GM23338 (cell line): Measurements from ENCODE around the gene GIPC1. TPM values are rescaled to one million over a fixed set of nuclear protein-coding genes. Genes with fewer than 3 reads are reported as not detected.

Experiments used
- ATAC-seq: fragments of 200-7000 bp; cut with Tn5 transposase; 3 replicates; pipeline ENCODE4 v1.9.1; 2020
- DNase-seq: peaks from one replicate; pipeline ENCODE4 v3.0.0-alpha.2; 2015; ENCODE audit warnings: low spot score
- H2AFZ ChIP-seq: fragments of 200-600 bp; sonication (generic); 2 replicates; pipeline ENCODE4 v1.8.0; 2016; ENCODE audit warnings: antibody characterized with exemption, mild to moderate bottlenecking, moderate library complexity
- H3F3A ChIP-seq: fragments of 200-600 bp; sonication (generic); replicated peaks from 2 replicates; pipeline ENCODE4 v1.8.0; 2017; ENCODE audit warnings: antibody characterized with exemption, mixed run types, low read depth
- H3K27ac ChIP-seq: fragments of 200-600 bp; sonication (generic); 2 replicates; pipeline ENCODE4 v1.6.1; 2016; ENCODE audit warnings: low read depth
- H3K27me3 ChIP-seq: fragments of 200-600 bp; sonication (generic); 2 replicates; pipeline ENCODE4 v1.8.0; 2016; ENCODE audit warnings: mild to moderate bottlenecking, mixed run types, moderate library complexity; ENCODE audit not compliant: insufficient read depth
- H3K36me3 ChIP-seq: fragments of 200-600 bp; sonication (generic); 2 replicates; pipeline ENCODE4 v1.8.0; 2016; ENCODE audit warnings: mild to moderate bottlenecking; ENCODE audit not compliant: insufficient read depth
- H3K4me1 ChIP-seq: fragments of 200-600 bp; sonication (generic); 2 replicates; pipeline ENCODE4 v1.8.0; 2016; ENCODE audit warnings: mild to moderate bottlenecking, moderate library complexity; ENCODE audit not compliant: insufficient read depth
- H3K4me2 ChIP-seq: fragments of 200-600 bp; sonication (generic); 2 replicates; pipeline ENCODE4 v1.7.1; 2017; ENCODE audit warnings: mixed run types
- H3K4me3 ChIP-seq: fragments of 200-600 bp; sonication (generic); 2 replicates; pipeline ENCODE4 v1.6.1; 2016; ENCODE audit warnings: mixed run types
- H3K79me2 ChIP-seq: fragments of 200-600 bp; sonication (generic); replicated peaks from 2 replicates; pipeline ENCODE4 v1.8.0; 2017; ENCODE audit warnings: mild to moderate bottlenecking; ENCODE audit not compliant: insufficient read depth
- H3K9me2 ChIP-seq: fragments of 200-600 bp; sonication (generic); 2 replicates; pipeline ENCODE4 v1.8.0; 2017; ENCODE audit not compliant: insufficient read depth
- H4K20me1 ChIP-seq: fragments of 200-600 bp; sonication (generic); replicated peaks from 2 replicates; pipeline ENCODE4 v1.8.0; 2017; ENCODE audit warnings: mild to moderate bottlenecking; ENCODE audit not compliant: insufficient read depth
- H3K27ac Mint-ChIP-seq: 2 replicates; pipeline ENCODE4 v1.8.0; 2020; ENCODE audit warnings: inconsistent platforms, mild to moderate bottlenecking, moderate library complexity, mixed read lengths
- H3K27me3 Mint-ChIP-seq: 3 replicates; pipeline ENCODE4 v1.8.0; 2022; ENCODE audit warnings: low read depth, mild to moderate bottlenecking, moderate library complexity, mixed read lengths, inconsistent platforms; ENCODE audit not compliant: insufficient read depth, poor library complexity
- H3K36me3 Mint-ChIP-seq: 3 replicates; pipeline ENCODE4 v1.8.0; 2021; ENCODE audit warnings: low read depth, mild to moderate bottlenecking, inconsistent platforms, moderate library complexity, mixed read lengths
- H3K4me1 Mint-ChIP-seq: 3 replicates; pipeline ENCODE4 v1.8.0; 2020; ENCODE audit warnings: mild to moderate bottlenecking, inconsistent platforms, mixed read lengths
- H3K4me3 Mint-ChIP-seq: 3 replicates; pipeline ENCODE4 v1.8.0; 2021; ENCODE audit warnings: moderate library complexity, mild to moderate bottlenecking, inconsistent platforms, mixed read lengths
- H3K9me3 Mint-ChIP-seq: 3 replicates; pipeline ENCODE4 v1.8.0; 2020; ENCODE audit warnings: moderate library complexity, mild to moderate bottlenecking, inconsistent platforms, mixed read lengths
- CREB1 ChIP-seq: fragments of 250-450 bp; sonication (Bioruptor Pico); IDR thresholded peaks from 2 replicates; pipeline ENCODE4 v1.5.0; 2020; ENCODE audit warnings: low read depth, mild to moderate bottlenecking, moderate library complexity
- CTCF ChIP-seq, 2 experiments: fragments of 200-600 bp in 1 of 2; sonication (generic) in 1 of 2; conservative IDR thresholded peaks; 2 replicates each; pipeline versions ENCODE4 v1.5.1 to v1.6.1; 2016 to 2017; ENCODE audit warnings: antibody characterized with exemption in 2 of 2, low read depth in 2 of 2, mild to moderate bottlenecking in 2 of 2, moderate library complexity in 1 of 2
- EZH2 ChIP-seq: fragments of 200-600 bp; sonication (generic); IDR thresholded peaks from one replicate; pipeline ENCODE4 v1.8.0; 2017; ENCODE audit warnings: antibody characterized with exemption, mild to moderate bottlenecking, low read depth; ENCODE audit not compliant: unreplicated experiment
- EZH2phosphoT487 ChIP-seq: fragments of 200-600 bp; sonication (generic); IDR thresholded peaks from one replicate; pipeline ENCODE4 v1.8.1; 2018; ENCODE audit warnings: antibody characterized with exemption; ENCODE audit not compliant: unreplicated experiment
- JUNB ChIP-seq: IDR thresholded peaks from one replicate; pipeline ENCODE4 v1.6.1; 2016; ENCODE audit warnings: antibody characterized with exemption; ENCODE audit not compliant: unreplicated experiment
- NANOG ChIP-seq: IDR thresholded peaks from 2 replicates; pipeline ENCODE4 v1.6.1; 2016; ENCODE audit warnings: antibody characterized with exemption, borderline replicate concordance
- POLR2AphosphoS5 ChIP-seq: IDR thresholded peaks from 2 replicates; pipeline ENCODE4 v1.6.1; 2016; ENCODE audit warnings: antibody characterized with exemption, low read depth
- STAT1 ChIP-seq: IDR thresholded peaks from one replicate; pipeline ENCODE4 v1.6.1; 2016; ENCODE audit warnings: antibody characterized with exemption; ENCODE audit not compliant: unreplicated experiment
- ZNF114 ChIP-seq: fragments of 250-450 bp; sonication (Bioruptor Pico); IDR thresholded peaks from 2 replicates; pipeline ENCODE4 v1.5.0; 2020; ENCODE audit warnings: mild to moderate bottlenecking, moderate library complexity
- ZNF331 ChIP-seq: fragments of 250-450 bp; sonication (Bioruptor Pico); IDR thresholded peaks from 2 replicates; pipeline ENCODE4 v1.5.0; 2020; ENCODE audit warnings: low read depth, mild to moderate bottlenecking, moderate library complexity
- polyA plus RNA-seq: library from polyadenylated mRNA; unstranded; fragments of >200 nt; fragmentation: Nextera tagmentation; extraction: Ambion mirVana; gene quantifications from 2 replicates; pipeline ENCODE4 v1.2.1, GENCODE V29; 2016
- total RNA-seq: library from RNA; depleted of rRNA; stranded (reverse); fragments of >200 nt; shearing (Covaris generic); gene quantifications from 2 replicates; pipeline ENCODE4 v1.2.3, GENCODE V29; 2014
- TF ChIP-seq, protein P1 (sequence below): fragments of 250-450 bp; sonication (Bioruptor Pico); IDR thresholded peaks from 2 replicates; pipeline ENCODE4 v1.5.0; 2020; ENCODE audit warnings: mild to moderate bottlenecking, moderate library complexity
- TF ChIP-seq, protein P2 (sequence below): IDR thresholded peaks from 2 replicates; pipeline ENCODE4 v1.6.1; 2016; ENCODE audit warnings: antibody characterized with exemption
- TF ChIP-seq, protein P3 (sequence below): IDR thresholded peaks from one replicate; pipeline ENCODE4 v1.6.1; 2018; ENCODE audit warnings: antibody characterized with exemption; ENCODE audit not compliant: unreplicated experiment

Gene GIPC1
- total and polyA plus RNA-seq, 2 experiments from 2014 or later, result 51.6 to 106 TPM

- H3K4me1 Mint-ChIP-seq, result no peaks in the 10 kb centered on the region
- Histone ChIP-seq H2AFZ (no peak overlapping the region), H3K79me2 (no peaks in the 10 kb centered on the region), H3K4me1 (no peaks in the 10 kb centered on the region), H3K9me2 (no peaks in the 10 kb centered on the region), H3K36me3 (peaks cover 6% of the 10 kb centered on the region; the same call in 1 of the 2 replicates), H4K20me1 (peaks cover 3% of the 10 kb centered on the region; the same call in 1 of the 2 replicates), H3K4me2 (no peak overlapping the region), H3K27ac (no peak overlapping the region), H3F3A (no peaks in the 10 kb centered on the region), H3K4me3 (no peak overlapping the region), H3K27me3 (no peaks in the 10 kb centered on the region)
- H3K36me3 Mint-ChIP-seq, result peaks cover 30% of the 10 kb centered on the region
- DNase-seq, result no peak
- peaks cover 3% of the 10 kb centered on the region for H3K27me3 Mint-ChIP-seq
- no peaks in the 10 kb centered on the region for H3K9me3 Mint-ChIP-seq
- H3K27ac Mint-ChIP-seq, result no peak overlapping the region
- ATAC-seq, result no peak
- TF ChIP-seq CREB1 (CRISPR knock-in tag) (no peak), ZNF331 (CRISPR knock-in tag) (no peak), POLR2AphosphoS5 (no peak), STAT1 (no peak), EZH2 (no peak), ZNF114 (no peak), NANOG (no peak), JUNB (no peak), EZH2phosphoT487 (no peak), CTCF (conservative IDR thresholded peaks at IDR 0.05; ENCODE audit: low read depth in 2 of 2) (no peak)
- TF ChIP-seq, protein P1, sequence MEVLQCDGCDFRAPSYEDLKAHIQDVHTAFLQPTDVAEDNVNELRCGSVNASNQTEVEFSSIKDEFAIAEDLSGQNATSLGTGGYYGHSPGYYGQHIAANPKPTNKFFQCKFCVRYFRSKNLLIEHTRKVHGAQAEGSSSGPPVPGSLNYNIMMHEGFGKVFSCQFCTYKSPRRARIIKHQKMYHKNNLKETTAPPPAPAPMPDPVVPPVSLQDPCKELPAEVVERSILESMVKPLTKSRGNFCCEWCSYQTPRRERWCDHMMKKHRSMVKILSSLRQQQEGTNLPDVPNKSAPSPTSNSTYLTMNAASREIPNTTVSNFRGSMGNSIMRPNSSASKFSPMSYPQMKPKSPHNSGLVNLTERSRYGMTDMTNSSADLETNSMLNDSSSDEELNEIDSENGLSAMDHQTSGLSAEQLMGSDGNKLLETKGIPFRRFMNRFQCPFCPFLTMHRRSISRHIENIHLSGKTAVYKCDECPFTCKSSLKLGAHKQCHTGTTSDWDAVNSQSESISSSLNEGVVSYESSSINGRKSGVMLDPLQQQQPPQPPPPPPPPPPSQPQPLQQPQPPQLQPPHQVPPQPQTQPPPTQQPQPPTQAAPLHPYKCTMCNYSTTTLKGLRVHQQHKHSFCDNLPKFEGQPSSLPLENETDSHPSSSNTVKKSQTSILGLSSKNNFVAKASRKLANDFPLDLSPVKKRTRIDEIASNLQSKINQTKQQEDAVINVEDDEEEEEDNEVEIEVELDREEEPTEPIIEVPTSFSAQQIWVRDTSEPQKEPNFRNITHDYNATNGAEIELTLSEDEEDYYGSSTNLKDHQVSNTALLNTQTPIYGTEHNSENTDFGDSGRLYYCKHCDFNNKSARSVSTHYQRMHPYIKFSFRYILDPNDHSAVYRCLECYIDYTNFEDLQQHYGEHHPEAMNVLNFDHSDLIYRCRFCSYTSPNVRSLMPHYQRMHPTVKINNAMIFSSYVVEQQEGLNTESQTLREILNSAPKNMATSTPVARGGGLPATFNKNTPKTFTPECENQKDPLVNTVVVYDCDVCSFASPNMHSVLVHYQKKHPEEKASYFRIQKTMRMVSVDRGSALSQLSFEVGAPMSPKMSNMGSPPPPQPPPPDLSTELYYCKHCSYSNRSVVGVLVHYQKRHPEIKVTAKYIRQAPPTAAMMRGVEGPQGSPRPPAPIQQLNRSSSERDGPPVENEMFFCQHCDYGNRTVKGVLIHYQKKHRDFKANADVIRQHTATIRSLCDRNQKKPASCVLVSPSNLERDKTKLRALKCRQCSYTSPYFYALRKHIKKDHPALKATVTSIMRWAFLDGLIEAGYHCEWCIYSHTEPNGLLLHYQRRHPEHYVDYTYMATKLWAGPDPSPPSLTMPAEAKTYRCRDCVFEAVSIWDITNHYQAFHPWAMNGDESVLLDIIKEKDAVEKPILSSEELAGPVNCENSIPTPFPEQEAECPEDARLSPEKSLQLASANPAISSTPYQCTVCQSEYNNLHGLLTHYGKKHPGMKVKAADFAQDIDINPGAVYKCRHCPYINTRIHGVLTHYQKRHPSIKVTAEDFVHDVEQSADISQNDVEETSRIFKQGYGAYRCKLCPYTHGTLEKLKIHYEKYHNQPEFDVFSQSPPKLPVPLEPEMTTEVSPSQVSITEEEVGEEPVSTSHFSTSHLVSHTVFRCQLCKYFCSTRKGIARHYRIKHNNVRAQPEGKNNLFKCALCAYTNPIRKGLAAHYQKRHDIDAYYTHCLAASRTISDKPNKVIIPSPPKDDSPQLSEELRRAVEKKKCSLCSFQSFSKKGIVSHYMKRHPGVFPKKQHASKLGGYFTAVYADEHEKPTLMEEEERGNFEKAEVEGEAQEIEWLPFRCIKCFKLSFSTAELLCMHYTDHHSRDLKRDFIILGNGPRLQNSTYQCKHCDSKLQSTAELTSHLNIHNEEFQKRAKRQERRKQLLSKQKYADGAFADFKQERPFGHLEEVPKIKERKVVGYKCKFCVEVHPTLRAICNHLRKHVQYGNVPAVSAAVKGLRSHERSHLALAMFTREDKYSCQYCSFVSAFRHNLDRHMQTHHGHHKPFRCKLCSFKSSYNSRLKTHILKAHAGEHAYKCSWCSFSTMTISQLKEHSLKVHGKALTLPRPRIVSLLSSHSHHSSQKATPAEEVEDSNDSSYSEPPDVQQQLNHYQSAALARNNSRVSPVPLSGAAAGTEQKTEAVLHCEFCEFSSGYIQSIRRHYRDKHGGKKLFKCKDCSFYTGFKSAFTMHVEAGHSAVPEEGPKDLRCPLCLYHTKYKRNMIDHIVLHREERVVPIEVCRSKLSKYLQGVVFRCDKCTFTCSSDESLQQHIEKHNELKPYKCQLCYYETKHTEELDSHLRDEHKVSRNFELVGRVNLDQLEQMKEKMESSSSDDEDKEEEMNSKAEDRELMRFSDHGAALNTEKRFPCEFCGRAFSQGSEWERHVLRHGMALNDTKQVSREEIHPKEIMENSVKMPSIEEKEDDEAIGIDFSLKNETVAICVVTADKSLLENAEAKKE, result no peak
- TF ChIP-seq, protein P2, sequence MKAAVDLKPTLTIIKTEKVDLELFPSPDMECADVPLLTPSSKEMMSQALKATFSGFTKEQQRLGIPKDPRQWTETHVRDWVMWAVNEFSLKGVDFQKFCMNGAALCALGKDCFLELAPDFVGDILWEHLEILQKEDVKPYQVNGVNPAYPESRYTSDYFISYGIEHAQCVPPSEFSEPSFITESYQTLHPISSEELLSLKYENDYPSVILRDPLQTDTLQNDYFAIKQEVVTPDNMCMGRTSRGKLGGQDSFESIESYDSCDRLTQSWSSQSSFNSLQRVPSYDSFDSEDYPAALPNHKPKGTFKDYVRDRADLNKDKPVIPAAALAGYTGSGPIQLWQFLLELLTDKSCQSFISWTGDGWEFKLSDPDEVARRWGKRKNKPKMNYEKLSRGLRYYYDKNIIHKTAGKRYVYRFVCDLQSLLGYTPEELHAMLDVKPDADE, result no peak
- TF ChIP-seq, protein P3, sequence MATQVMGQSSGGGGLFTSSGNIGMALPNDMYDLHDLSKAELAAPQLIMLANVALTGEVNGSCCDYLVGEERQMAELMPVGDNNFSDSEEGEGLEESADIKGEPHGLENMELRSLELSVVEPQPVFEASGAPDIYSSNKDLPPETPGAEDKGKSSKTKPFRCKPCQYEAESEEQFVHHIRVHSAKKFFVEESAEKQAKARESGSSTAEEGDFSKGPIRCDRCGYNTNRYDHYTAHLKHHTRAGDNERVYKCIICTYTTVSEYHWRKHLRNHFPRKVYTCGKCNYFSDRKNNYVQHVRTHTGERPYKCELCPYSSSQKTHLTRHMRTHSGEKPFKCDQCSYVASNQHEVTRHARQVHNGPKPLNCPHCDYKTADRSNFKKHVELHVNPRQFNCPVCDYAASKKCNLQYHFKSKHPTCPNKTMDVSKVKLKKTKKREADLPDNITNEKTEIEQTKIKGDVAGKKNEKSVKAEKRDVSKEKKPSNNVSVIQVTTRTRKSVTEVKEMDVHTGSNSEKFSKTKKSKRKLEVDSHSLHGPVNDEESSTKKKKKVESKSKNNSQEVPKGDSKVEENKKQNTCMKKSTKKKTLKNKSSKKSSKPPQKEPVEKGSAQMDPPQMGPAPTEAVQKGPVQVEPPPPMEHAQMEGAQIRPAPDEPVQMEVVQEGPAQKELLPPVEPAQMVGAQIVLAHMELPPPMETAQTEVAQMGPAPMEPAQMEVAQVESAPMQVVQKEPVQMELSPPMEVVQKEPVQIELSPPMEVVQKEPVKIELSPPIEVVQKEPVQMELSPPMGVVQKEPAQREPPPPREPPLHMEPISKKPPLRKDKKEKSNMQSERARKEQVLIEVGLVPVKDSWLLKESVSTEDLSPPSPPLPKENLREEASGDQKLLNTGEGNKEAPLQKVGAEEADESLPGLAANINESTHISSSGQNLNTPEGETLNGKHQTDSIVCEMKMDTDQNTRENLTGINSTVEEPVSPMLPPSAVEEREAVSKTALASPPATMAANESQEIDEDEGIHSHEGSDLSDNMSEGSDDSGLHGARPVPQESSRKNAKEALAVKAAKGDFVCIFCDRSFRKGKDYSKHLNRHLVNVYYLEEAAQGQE, result no peak
- H3K4me3 Mint-ChIP-seq, result no peak overlapping the region
Observed at GRCh38 chr19:14459703-14460102, 36.2 kb downstream of the GIPC1 start.
